Stimulated activated CD8-positive, alpha-beta memory T cell treated with anti-CD3 and anti-CD28 coated beads, Interleukin-12 subunit alpha, Interleukin-12 subunit beta, amount 100 ng/mL, for 1 hour (primary cell): Measurements from ENCODE around the gene POLN.

Experiments
- DNase-seq: peaks from one replicate; pipeline ENCODE4 v3.0.0-alpha.2; 2020; ENCODE audit warnings: low read depth

POLN gene

GRCh38 chr4:2083116-2083825 lies 158.7 kb downstream of the POLN start:
- DNase-seq: no peak

- DNase-seq: no peak
These were observed 159.3 kb downstream of the POLN start for GRCh38 chr4:2082627-2083026.

DNA sequence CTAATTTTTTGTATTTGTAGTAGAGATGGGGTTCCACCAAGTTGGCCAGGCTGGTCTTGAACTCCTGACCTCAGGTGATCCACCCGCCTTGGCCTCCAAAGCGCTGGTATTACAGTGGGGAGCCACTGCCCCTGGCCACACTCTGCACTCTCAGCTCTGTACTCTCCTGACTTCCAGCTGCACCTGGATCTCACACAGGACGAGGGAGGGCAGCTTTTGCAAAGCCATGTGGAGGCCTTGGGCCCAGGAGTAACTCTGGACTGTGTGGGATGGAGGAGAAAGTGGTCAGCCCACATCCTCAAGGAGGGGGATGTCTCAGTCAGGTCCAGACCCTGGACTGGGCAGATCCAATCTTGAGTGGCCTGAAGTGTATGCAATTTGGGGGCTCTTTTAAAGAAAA lies 159.8 kb downstream of the POLN start:
- no peak for DNase-seq

GRCh38 chr4:2081540-2081939 lies 160.4 kb downstream of the POLN start:
- no peak for DNase-seq

GRCh38 chr4:2080429-2081300 lies 161.3 kb downstream of the POLN start:
- no peak for DNase-seq

- DNase-seq: no peak
These were observed 162.0 kb downstream of the POLN start for GRCh38 chr4:2079926-2080325.

- DNase-seq: no peak
These were observed 162.9 kb downstream of the POLN start for GRCh38 chr4:2079006-2079405.

- DNase-seq: no peak
These were observed 163.3 kb downstream of the POLN start for GRCh38 chr4:2078584-2078983.

GRCh38 chr4:2077537-2078460 lies 164.1 kb downstream of the POLN start:
- DNase-seq: no peak

DNA sequence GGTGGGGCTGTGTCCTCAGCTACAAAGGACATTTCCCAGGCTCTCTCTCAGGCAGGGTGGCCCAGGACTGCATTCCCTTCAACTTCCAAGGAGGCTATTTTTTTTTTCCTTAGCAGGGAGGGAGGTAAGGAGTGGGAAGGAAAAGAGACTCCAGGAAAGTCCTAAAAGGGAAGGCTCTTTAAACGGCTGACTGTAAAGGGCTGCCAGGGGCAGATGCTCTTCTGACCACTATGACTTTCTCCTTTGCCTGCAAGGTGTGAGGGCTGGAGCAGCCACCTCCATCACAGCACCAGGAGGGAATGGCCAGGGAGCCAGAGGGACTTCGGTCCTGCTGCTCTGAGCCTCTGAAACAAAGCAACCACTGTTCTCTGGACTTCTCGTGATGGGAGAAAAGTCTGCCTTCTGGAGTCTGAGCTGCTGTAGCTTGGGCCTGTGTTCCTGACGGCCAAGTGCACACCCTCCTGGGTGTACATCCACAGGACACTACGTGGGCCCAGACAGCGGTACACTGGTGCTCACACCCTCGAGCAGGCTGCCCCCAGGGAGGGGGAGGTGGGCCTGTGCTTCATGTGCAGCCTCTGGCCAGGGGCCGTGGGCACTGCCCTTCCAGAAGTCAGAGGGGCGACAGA lies 164.9 kb downstream of the POLN start:
- no peak for DNase-seq

- no peak for DNase-seq
These were observed 165.7 kb downstream of the POLN start for GRCh38 chr4:2075987-2076907.

GRCh38 chr4:2075171-2075986 lies 166.5 kb downstream of the POLN start:
- no peak for DNase-seq

DNA sequence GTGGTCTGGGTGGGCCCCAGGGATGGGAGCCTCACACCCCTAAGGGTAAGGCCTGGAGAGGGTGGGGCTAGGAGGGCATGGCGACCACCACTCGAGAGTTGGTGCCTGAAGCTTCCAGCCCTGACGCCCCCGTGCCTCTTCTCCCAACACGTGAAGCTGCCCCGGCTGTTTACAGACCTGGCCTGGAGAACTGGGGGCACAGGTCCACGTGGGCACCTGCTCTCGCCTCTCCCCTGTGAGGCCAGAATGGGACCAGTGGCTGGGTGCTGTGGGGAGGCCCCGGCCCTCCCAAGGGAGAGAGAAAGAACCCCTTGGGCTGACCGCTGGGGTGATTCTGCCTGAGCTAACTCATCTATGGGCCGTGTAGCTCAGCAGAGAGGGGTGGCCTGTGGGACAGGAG lies 167.3 kb downstream of the POLN start:
- no peak for DNase-seq

- DNase-seq: no peak
These were observed 168.0 kb downstream of the POLN start for GRCh38 chr4:2073808-2074481.

DNA sequence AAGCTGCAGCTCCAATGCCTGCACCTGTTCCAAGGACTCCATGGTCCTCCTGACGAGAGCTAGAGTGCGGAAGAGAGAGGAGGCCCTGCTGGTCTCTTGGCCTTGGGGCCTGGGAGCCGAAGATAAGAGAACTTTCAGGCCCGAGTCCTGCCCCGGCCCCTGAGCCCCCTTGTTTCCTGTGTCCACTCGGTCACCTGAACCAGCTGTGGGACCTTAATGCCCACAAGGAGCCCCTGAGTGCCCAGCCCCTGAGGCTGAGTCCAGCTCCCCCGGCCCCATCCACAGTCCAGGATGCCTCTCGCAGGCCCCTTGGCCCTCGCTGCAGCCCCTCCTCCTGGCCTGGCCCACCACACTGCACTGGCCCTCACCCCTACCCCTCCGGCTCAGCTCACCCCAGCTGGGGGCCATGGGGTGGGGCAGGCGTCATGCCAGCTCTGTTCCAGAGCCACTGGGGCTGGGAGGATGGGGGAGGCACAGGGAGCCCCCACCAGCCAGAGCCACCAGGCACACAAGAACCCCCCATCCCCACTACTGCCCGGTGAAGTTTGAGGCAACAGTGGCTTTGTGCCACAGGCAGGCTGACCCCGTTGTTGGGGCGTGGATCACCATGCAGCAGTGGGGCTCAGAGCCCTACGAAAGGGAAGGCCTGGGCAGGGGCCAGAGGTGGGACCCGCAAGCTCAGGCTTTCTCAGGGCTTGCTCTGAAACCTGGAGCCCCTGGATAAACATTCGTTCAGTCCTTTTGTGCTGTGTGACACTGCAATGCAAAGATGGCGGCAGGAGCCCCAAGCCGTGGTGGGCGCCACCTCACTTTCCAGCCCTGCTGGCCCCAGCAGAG lies 168.7 kb downstream of the POLN start:
- no peak for DNase-seq

DNA sequence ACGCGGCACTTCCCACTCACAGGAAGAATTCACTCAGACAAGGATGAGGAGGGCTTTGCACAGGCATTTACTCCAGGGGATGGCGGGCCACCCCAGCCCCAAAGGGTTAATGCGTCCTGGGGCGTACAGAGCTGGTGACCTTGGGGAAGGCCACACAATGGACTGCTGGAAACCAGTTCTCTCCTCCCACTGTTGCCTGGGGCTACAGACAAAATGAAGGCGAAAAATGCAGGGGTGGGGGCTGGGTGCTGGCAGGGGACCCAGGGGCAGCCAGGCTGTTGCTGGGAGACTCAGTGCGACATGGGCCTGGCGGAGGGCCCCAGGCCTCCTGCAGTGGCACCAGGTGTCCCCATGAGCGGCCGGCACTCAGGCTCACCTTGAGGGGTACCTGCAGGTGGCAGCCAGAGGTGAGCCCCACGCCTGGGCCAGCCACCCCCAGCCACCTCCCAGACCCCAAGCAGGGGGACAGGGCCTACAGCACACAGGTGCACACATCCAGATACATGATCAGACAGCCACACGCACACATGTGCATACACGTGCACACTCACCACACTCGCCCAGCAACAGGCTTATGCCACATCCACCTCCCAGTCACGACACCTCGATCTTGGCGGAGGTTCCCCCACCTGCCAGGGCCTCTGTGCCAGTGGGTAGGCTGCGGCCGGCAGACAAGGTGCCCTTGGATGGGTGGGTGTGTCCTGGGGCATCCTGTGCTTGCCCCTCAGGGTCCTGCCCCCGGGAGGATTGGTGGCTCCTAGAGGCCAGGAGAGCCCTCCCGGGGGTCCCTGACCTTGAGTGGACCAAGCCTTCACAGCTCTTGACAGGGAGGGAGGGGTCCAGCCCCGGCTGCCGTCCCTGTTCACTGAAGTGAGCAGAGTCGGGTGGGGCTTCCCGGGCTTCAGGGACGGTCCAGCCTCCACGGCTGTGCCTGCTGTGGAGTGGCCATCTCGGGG lies 169.7 kb downstream of the POLN start:
- DNase-seq: no peak

- no peak for DNase-seq
These were observed 170.5 kb downstream of the POLN start for GRCh38 chr4:2071252-2071911.
